Progenitor cell of endocrine pancreas (in vitro differentiated cells): ENCODE results near the gene MYCN. TPM values are rescaled to one million over a fixed set of nuclear protein-coding genes. Genes with fewer than 3 reads are reported as not detected.

Source experiments
- DNase-seq: peaks from one replicate; pipeline ENCODE4 v3.0.0; 2021; ENCODE audit warnings: low spot score; ENCODE audit not compliant: unreplicated experiment
- H3K27ac Mint-ChIP-seq: 2 replicates; pipeline ENCODE4 v1.8.0; 2021; ENCODE audit warnings: mild to moderate bottlenecking, moderate library complexity, mixed read lengths
- H3K27me3 Mint-ChIP-seq: 2 replicates; pipeline ENCODE4 v1.8.0; 2021; ENCODE audit warnings: mixed read lengths
- H3K36me3 Mint-ChIP-seq: 2 replicates; pipeline ENCODE4 v1.8.0; 2022; ENCODE audit warnings: mixed read lengths; ENCODE audit not compliant: insufficient read depth
- H3K4me1 Mint-ChIP-seq: 2 replicates; pipeline ENCODE4 v1.8.0; 2021; ENCODE audit warnings: low read depth, mixed read lengths
- H3K4me3 Mint-ChIP-seq: 2 replicates; pipeline ENCODE4 v1.8.0; 2021; ENCODE audit warnings: low read depth, mild to moderate bottlenecking, moderate library complexity, mixed read lengths
- H3K9me3 Mint-ChIP-seq: 2 replicates; pipeline ENCODE4 v1.8.0; 2021; ENCODE audit warnings: low read depth, mixed read lengths
- CTCF ChIP-seq: fragments of 200-600 bp; sonication (generic); IDR thresholded peaks from one replicate; pipeline ENCODE4 v1.5.0; 2021; ENCODE audit warnings: antibody characterized with exemption, mild to moderate bottlenecking; ENCODE audit not compliant: unreplicated experiment
- total RNA-seq: library from RNA; stranded (reverse); gene quantifications from 2 replicates; pipeline ENCODE4 v1.2.1, GENCODE V29; 2021

The MYCN gene
- total RNA-seq, 1 donor from 2014 or later, result 15.5 TPM

- H3K27me3 Mint-ChIP-seq, result no peaks in the 10 kb centered on the region
- DNase-seq, result no peak
- peaks cover 8% of the 10 kb centered on the region for H3K4me1 Mint-ChIP-seq
- H3K36me3 Mint-ChIP-seq, result peaks cover 2% of the 10 kb centered on the region
- H3K9me3 Mint-ChIP-seq, result no peaks in the 10 kb centered on the region
- H3K4me3 Mint-ChIP-seq, result no peak overlapping the region
- no peak for TF ChIP-seq CTCF
- H3K27ac Mint-ChIP-seq, result no peak overlapping the region
Measured at GRCh38 chr2:15964936-15965563, 24.7 kb downstream of the MYCN start.

GRCh38 chr2:15965564-15966019 is 25.2 kb downstream of the MYCN start:
- no peak for TF ChIP-seq CTCF
- peaks cover 9% of the 10 kb centered on the region for H3K4me1 Mint-ChIP-seq
- no peak for DNase-seq
- peaks cover 2% of the 10 kb centered on the region for H3K27me3 Mint-ChIP-seq
- no peak overlapping the region for H3K27ac Mint-ChIP-seq
- H3K36me3 Mint-ChIP-seq, result peaks cover 2% of the 10 kb centered on the region
- H3K4me3 Mint-ChIP-seq, result no peak overlapping the region
- no peaks in the 10 kb centered on the region for H3K9me3 Mint-ChIP-seq

GRCh38 chr2:15967415-15968279 is 27.3 kb downstream of the MYCN start:
- Mint-ChIP-seq H3K4me3 (no peak overlapping the region), H3K27me3 (peaks cover 3% of the 10 kb centered on the region), H3K36me3 (no peaks in the 10 kb centered on the region), H3K27ac (no peak overlapping the region), H3K4me1 (peaks cover 11% of the 10 kb centered on the region), H3K9me3 (no peaks in the 10 kb centered on the region)
- no peak for DNase-seq
- no peak for TF ChIP-seq CTCF

- TF ChIP-seq CTCF, result no peak
- Mint-ChIP-seq H3K4me1 (peaks cover 11% of the 10 kb centered on the region), H3K27me3 (peaks cover 3% of the 10 kb centered on the region), H3K27ac (no peak overlapping the region), H3K4me3 (no peak overlapping the region), H3K9me3 (no peaks in the 10 kb centered on the region), H3K36me3 (no peaks in the 10 kb centered on the region)
- DNase-seq, result no peak
Measured at GRCh38 chr2:15968280-15969178, 28.2 kb downstream of the MYCN start.

- H3K9me3 Mint-ChIP-seq, result no peaks in the 10 kb centered on the region
- H3K4me3 Mint-ChIP-seq, result no peak overlapping the region
- H3K4me1 Mint-ChIP-seq, result peaks cover 11% of the 10 kb centered on the region
- no peaks in the 10 kb centered on the region for H3K36me3 Mint-ChIP-seq
- no peak for DNase-seq
- H3K27me3 Mint-ChIP-seq, result peaks cover 3% of the 10 kb centered on the region
- H3K27ac Mint-ChIP-seq, result no peak overlapping the region
- no peak for TF ChIP-seq CTCF
Measured at GRCh38 chr2:15969214-15969613, 28.9 kb downstream of the MYCN start.
